Astrocyte of the hippocampus (primary cell): ENCODE data around the gene SYPL1.
"Not testable (repeated sequence)": the region's sequence is repeated elsewhere in the genome, so short reads cannot be mapped to it uniquely, and the experiment has no call there.

Experiments
- DNase-seq: peaks from one replicate; pipeline ENCODE4 v3.0.0; 2011; ENCODE audit warnings: low read depth, low spot score

The SYPL1 gene

GRCh38 chr7:106112118-106112971 is at the start of gene SYPL1:
Gene SYPL1, minus strand, starts transcription at chr7:106112312. Its CDS starts 104 bp downstream, at chr7:106112208.
- DNase-seq: peak; percentile 97

GRCh38 chr7:106155027-106155426 is 42.9 kb upstream of the SYPL1 start:
- no peak for DNase-seq

- DNase-seq: peak; percentile 88
Observed at GRCh38 chr7:106153891-106154449, 41.9 kb upstream of the SYPL1 start.

- no peak for DNase-seq
Observed at GRCh38 chr7:106152313-106152665, 40.2 kb upstream of the SYPL1 start.

GRCh38 chr7:106151459-106152312 is 39.6 kb upstream of the SYPL1 start:
- DNase-seq: no peak

- no peak for DNase-seq
Observed at GRCh38 chr7:106143711-106144337, 31.7 kb upstream of the SYPL1 start.

- DNase-seq: no peak
Observed at GRCh38 chr7:106142136-106142535, 30.0 kb upstream of the SYPL1 start.

- no peak for DNase-seq
Observed at GRCh38 chr7:106140406-106141173, 28.5 kb upstream of the SYPL1 start.

- DNase-seq: peak; percentile 23
Observed at GRCh38 chr7:106139265-106140251, 27.4 kb upstream of the SYPL1 start.

GRCh38 chr7:106138776-106139175 is 26.7 kb upstream of the SYPL1 start:
- DNase-seq: no peak

- DNase-seq: not testable (repeated sequence)
Observed at GRCh38 chr7:106138181-106138580, 26.1 kb upstream of the SYPL1 start.

GRCh38 chr7:106134241-106134640 is 22.1 kb upstream of the SYPL1 start:
- DNase-seq: no peak

GRCh38 chr7:106129291-106129690 is 17.2 kb upstream of the SYPL1 start:
- no peak for DNase-seq

GRCh38 chr7:106128836-106129235 is 16.7 kb upstream of the SYPL1 start:
- peak; percentile 44 for DNase-seq

GRCh38 chr7:106127984-106128780 is 16.1 kb upstream of the SYPL1 start:
- DNase-seq: no peak

GRCh38 chr7:106126170-106126938 is 14.2 kb upstream of the SYPL1 start:
- DNase-seq: peak; percentile 26

GRCh38 chr7:106125417-106125816 is 13.3 kb upstream of the SYPL1 start:
- no peak for DNase-seq

- no peak for DNase-seq
Observed at GRCh38 chr7:106124186-106124585, 12.1 kb upstream of the SYPL1 start.
